ENCODE measurements around the gene TMED5.

Gene TMED5

GRCh38 chr1:93152835-93153234, 27.4 kb downstream of the TMED5 start:
- Histone ChIP-seq H3K4me1 (no peaks in the 10 kb centered on the region), H3K9ac (no peak overlapping the region), H3K4me2 (ENCODE audit: low read length) (no peak overlapping the region), H3K79me2 (no peaks in the 10 kb centered on the region), H3K4me3 (ENCODE audit: low read depth, low read length) (no peak overlapping the region), H3K36me3 (ENCODE audit: control insufficient read depth, insufficient read depth, low read length) (no peaks in the 10 kb centered on the region), H3K9me3 (ENCODE audit: control insufficient read depth, low read length) (no peaks in the 10 kb centered on the region), H2AFZ (no peak overlapping the region), H3K27me3 (ENCODE audit: control insufficient read depth, insufficient read depth, low read length) (no peaks in the 10 kb centered on the region), H3K27ac (no peak overlapping the region)
- TF ChIP-seq, protein P1, sequence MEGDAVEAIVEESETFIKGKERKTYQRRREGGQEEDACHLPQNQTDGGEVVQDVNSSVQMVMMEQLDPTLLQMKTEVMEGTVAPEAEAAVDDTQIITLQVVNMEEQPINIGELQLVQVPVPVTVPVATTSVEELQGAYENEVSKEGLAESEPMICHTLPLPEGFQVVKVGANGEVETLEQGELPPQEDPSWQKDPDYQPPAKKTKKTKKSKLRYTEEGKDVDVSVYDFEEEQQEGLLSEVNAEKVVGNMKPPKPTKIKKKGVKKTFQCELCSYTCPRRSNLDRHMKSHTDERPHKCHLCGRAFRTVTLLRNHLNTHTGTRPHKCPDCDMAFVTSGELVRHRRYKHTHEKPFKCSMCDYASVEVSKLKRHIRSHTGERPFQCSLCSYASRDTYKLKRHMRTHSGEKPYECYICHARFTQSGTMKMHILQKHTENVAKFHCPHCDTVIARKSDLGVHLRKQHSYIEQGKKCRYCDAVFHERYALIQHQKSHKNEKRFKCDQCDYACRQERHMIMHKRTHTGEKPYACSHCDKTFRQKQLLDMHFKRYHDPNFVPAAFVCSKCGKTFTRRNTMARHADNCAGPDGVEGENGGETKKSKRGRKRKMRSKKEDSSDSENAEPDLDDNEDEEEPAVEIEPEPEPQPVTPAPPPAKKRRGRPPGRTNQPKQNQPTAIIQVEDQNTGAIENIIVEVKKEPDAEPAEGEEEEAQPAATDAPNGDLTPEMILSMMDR (IDR thresholded peaks at IDR 0.05), result no peak

DNA sequence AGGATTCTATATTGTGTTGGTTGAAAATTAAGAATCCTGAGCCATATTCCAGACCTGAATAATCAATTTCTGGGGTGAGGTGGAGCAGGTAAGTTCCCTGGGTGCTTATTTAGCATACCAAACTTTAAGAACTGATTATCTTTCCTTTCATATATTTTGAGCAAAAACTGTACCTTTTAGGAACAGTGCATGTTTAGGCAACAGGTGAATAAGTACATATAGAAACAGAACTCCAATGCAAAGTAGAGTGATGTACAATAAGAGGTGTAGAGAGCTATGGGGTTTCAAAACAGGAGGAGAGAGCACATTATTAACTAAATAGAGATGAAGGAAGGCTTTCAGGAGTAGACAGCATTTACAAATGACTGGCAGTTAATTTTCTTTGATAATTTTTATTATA, 28.7 kb downstream of the TMED5 start:
- no peak overlapping the region for H3K4me2 ChIP-seq (ENCODE audit: low read length)

GRCh38 chr1:93150729-93151128, 29.5 kb downstream of the TMED5 start:
- Histone ChIP-seq H3K27ac (no peak overlapping the region), H3K36me3 (ENCODE audit: control insufficient read depth, insufficient read depth, low read length) (no peaks in the 10 kb centered on the region)

More for the DNA sequence above, 28.7 kb downstream of the TMED5 start:
- H3K4me3 ChIP-seq (ENCODE audit: low read depth, low read length), result no peak overlapping the region
- no peak overlapping the region for H3K27ac ChIP-seq
- H3K9ac ChIP-seq, result no peak overlapping the region
- H3K4me1 ChIP-seq, result no peaks in the 10 kb centered on the region
- TF ChIP-seq, protein P1 (IDR thresholded peaks at IDR 0.05), result no peak
- H3K36me3 ChIP-seq (ENCODE audit: control insufficient read depth, insufficient read depth, low read length), result no peaks in the 10 kb centered on the region
- H2AFZ ChIP-seq, result no peak overlapping the region
- H3K9me3 ChIP-seq (ENCODE audit: control insufficient read depth, low read length), result no peaks in the 10 kb centered on the region
- no peaks in the 10 kb centered on the region for H3K27me3 ChIP-seq (ENCODE audit: control insufficient read depth, insufficient read depth, low read length)
- H3K79me2 ChIP-seq, result no peaks in the 10 kb centered on the region

DNA sequence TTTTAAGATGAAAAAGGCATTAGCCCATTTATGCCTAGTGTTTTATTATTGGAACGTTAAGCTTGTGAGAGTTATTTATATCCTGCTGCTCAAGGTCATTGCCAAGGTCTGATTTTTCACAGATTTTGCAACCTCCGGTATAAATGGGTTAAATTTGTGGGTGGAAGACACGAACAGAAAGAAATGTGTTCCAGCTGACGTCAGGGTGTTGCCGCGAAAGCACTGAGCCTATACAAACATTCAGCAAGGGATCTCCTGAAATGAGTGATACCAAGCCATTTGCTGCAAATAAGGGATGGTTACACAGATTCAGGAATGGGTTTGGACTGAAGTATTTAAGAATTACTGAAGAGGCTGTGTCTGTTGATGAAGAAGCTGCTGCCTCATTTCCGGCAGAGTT, 32.2 kb downstream of the TMED5 start:
- Histone ChIP-seq H3K36me3 (ENCODE audit: control insufficient read depth, insufficient read depth, low read length) (no peaks in the 10 kb centered on the region), H2AFZ (no peak overlapping the region), H3K4me1 (no peaks in the 10 kb centered on the region), H3K27me3 (ENCODE audit: control insufficient read depth, insufficient read depth, low read length) (no peaks in the 10 kb centered on the region), H3K4me3 (ENCODE audit: low read depth, low read length) (no peak overlapping the region), H3K4me2 (ENCODE audit: low read length) (no peak overlapping the region), H3K79me2 (no peaks in the 10 kb centered on the region), H3K27ac (no peak overlapping the region), H3K9me3 (ENCODE audit: control insufficient read depth, low read length) (no peaks in the 10 kb centered on the region), H3K9ac (no peak overlapping the region)
- TF ChIP-seq, protein P1 (IDR thresholded peaks at IDR 0.05), result no peak

More at GRCh38 chr1:93150729-93151128, 29.5 kb downstream of the TMED5 start:
- Histone ChIP-seq H2AFZ (no peak overlapping the region), H3K9me3 (ENCODE audit: control insufficient read depth, low read length) (no peaks in the 10 kb centered on the region), H3K4me2 (ENCODE audit: low read length) (no peak overlapping the region), H3K4me3 (ENCODE audit: low read depth, low read length) (no peak overlapping the region), H3K9ac (no peak overlapping the region), H3K4me1 (no peaks in the 10 kb centered on the region), H3K79me2 (no peaks in the 10 kb centered on the region), H3K27me3 (ENCODE audit: control insufficient read depth, insufficient read depth, low read length) (no peaks in the 10 kb centered on the region)
- TF ChIP-seq, protein P1 (IDR thresholded peaks at IDR 0.05), result no peak

DNA sequence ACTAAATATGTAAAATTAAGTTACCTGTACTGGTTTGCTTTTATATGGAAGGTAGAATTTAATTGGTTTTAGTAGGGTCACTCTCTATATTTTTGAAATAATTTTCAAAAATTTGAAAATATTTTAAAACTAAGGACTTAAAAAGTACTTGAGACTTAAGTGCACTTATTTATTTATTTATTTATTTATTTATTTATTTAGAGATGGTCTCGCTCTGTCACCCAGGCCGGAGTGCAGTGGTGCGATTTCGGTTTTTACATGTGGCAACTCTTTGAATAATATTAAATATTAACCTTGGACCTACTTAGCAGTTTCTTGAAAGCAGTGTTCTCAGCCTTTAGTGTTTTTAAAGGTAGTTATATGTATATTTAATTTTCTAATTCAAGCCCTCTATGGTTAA, 36.4 kb downstream of the TMED5 start:
- Histone ChIP-seq H3K27me3 (ENCODE audit: control insufficient read depth, insufficient read depth, low read length) (no peaks in the 10 kb centered on the region), H3K4me1 (no peaks in the 10 kb centered on the region), H3K36me3 (ENCODE audit: control insufficient read depth, insufficient read depth, low read length) (no peaks in the 10 kb centered on the region), H3K4me3 (ENCODE audit: low read depth, low read length) (no peak overlapping the region), H3K27ac (no peak overlapping the region), H2AFZ (no peak overlapping the region), H3K9me3 (ENCODE audit: control insufficient read depth, low read length) (no peaks in the 10 kb centered on the region), H3K9ac (no peak overlapping the region), H3K4me2 (ENCODE audit: low read length) (no peak overlapping the region), H3K79me2 (no peaks in the 10 kb centered on the region)
- TF ChIP-seq, protein P1 (IDR thresholded peaks at IDR 0.05), result no peak
